ENCODE results near the gene NKX6-2. TPM values are rescaled to one million over a fixed set of nuclear protein-coding genes. Genes with fewer than 3 reads are reported as not detected.

Gene NKX6-2
- total and polyA plus RNA-seq, 2 experiments from 2014 or later = 0.24 to 9.3 TPM

- ATAC-seq = no peak
- Histone ChIP-seq H3F3A (replicated peaks; ENCODE audit: low read depth) (0 out of 2 replicates have a peak, but pooled peaks cover 6% of the 10 kb centered on the region), H3K27ac (ENCODE audit: low read depth) (no peak overlapping the region), H3K9me2 (ENCODE audit: insufficient read depth) (no peaks in the 10 kb centered on the region), H3K4me1 (ENCODE audit: insufficient read depth) (no peaks in the 10 kb centered on the region), H3K27me3 (ENCODE audit: insufficient read depth) (no peaks in the 10 kb centered on the region), H4K20me1 (replicated peaks; ENCODE audit: insufficient read depth) (no peaks in the 10 kb centered on the region), H3K4me2 (no peak overlapping the region), H3K4me3 (no peak overlapping the region), H3K36me3 (ENCODE audit: insufficient read depth) (no peaks in the 10 kb centered on the region), H3K79me2 (replicated peaks; ENCODE audit: insufficient read depth) (no peaks in the 10 kb centered on the region), H2AFZ (no peak overlapping the region)
- no peak for TF ChIP-seq ZNF114 (CRISPR knock-in tag; IDR thresholded peaks at IDR 0.05)
- Mint-ChIP-seq H3K27me3 (ENCODE audit: insufficient read depth, low read depth, poor library complexity) (peaks cover 8% of the 10 kb centered on the region), H3K27ac (peak overlapping the region; percentile 89), H3K36me3 (ENCODE audit: low read depth) (peaks cover 19% of the 10 kb centered on the region), H3K9me3 (peaks cover 17% of the 10 kb centered on the region), H3K4me3 (no peak overlapping the region), H3K4me1 (no peaks in the 10 kb centered on the region; the same call in 2 of the 3 replicates)
- no peak for DNase-seq (ENCODE audit: low spot score)
Observed at GRCh38 chr10:132764108-132764507, 21.8 kb downstream of the NKX6-2 start.

DNA sequence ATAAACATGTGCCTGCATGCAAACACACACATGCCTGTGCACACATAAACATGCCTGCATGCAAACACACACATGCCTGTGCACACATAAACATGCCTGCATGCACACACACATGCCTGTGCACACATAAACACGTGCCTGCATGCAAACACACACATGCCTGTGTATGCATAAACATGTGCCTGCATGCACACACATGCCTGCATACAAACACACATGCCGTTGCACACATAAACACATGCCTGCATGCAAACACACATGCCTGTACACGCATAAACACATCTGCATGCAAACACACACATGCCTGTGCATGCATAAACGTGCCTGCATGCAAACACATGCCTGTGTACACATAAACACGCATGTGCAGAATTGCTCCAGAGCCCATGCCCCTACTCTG, 22.4 kb downstream of the NKX6-2 start:
- H3K36me3 ChIP-seq (ENCODE audit: insufficient read depth) = no peaks in the 10 kb centered on the region
- no peaks in the 10 kb centered on the region for H3K27me3 ChIP-seq (ENCODE audit: insufficient read depth)
- H3K36me3 Mint-ChIP-seq (ENCODE audit: low read depth) = peaks cover 19% of the 10 kb centered on the region
- H3K4me1 ChIP-seq (ENCODE audit: insufficient read depth) = no peaks in the 10 kb centered on the region
- H3K4me1 Mint-ChIP-seq = no peaks in the 10 kb centered on the region; the same call in 2 of the 3 replicates
- no peak for DNase-seq (ENCODE audit: low spot score)
- H3K79me2 ChIP-seq (replicated peaks; ENCODE audit: insufficient read depth) = no peaks in the 10 kb centered on the region
- H3K9me3 Mint-ChIP-seq = peaks cover 17% of the 10 kb centered on the region
- no peaks in the 10 kb centered on the region for H3K9me2 ChIP-seq (ENCODE audit: insufficient read depth)
- H2AFZ ChIP-seq = no peak overlapping the region
- H3K4me3 Mint-ChIP-seq = no peak overlapping the region
- no peak for ATAC-seq
- no peak overlapping the region for H3K27ac ChIP-seq (ENCODE audit: low read depth)
- H4K20me1 ChIP-seq (replicated peaks; ENCODE audit: insufficient read depth) = no peaks in the 10 kb centered on the region
- H3K27ac Mint-ChIP-seq = no peak overlapping the region
- peaks cover 10% of the 10 kb centered on the region for H3K27me3 Mint-ChIP-seq (ENCODE audit: insufficient read depth, low read depth, poor library complexity)
- 0 out of 2 replicates have a peak, but pooled peaks cover 6% of the 10 kb centered on the region for H3F3A ChIP-seq (replicated peaks; ENCODE audit: low read depth)
- H3K4me2 ChIP-seq = no peak overlapping the region
- H3K4me3 ChIP-seq = no peak overlapping the region
- TF ChIP-seq NANOG (IDR thresholded peaks at IDR 0.05; ENCODE audit: borderline replicate concordance) = no peak
- TF ChIP-seq, protein P1, sequence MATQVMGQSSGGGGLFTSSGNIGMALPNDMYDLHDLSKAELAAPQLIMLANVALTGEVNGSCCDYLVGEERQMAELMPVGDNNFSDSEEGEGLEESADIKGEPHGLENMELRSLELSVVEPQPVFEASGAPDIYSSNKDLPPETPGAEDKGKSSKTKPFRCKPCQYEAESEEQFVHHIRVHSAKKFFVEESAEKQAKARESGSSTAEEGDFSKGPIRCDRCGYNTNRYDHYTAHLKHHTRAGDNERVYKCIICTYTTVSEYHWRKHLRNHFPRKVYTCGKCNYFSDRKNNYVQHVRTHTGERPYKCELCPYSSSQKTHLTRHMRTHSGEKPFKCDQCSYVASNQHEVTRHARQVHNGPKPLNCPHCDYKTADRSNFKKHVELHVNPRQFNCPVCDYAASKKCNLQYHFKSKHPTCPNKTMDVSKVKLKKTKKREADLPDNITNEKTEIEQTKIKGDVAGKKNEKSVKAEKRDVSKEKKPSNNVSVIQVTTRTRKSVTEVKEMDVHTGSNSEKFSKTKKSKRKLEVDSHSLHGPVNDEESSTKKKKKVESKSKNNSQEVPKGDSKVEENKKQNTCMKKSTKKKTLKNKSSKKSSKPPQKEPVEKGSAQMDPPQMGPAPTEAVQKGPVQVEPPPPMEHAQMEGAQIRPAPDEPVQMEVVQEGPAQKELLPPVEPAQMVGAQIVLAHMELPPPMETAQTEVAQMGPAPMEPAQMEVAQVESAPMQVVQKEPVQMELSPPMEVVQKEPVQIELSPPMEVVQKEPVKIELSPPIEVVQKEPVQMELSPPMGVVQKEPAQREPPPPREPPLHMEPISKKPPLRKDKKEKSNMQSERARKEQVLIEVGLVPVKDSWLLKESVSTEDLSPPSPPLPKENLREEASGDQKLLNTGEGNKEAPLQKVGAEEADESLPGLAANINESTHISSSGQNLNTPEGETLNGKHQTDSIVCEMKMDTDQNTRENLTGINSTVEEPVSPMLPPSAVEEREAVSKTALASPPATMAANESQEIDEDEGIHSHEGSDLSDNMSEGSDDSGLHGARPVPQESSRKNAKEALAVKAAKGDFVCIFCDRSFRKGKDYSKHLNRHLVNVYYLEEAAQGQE (IDR thresholded peaks at IDR 0.05; ENCODE audit: unreplicated experiment) = no peak
- TF ChIP-seq JUNB (IDR thresholded peaks at IDR 0.05; ENCODE audit: unreplicated experiment) = no peak
- TF ChIP-seq ZNF331 (CRISPR knock-in tag; IDR thresholded peaks at IDR 0.05; ENCODE audit: low read depth) = no peak
- TF ChIP-seq EZH2phosphoT487 (IDR thresholded peaks at IDR 0.05; ENCODE audit: unreplicated experiment) = no peak
- no peak for TF ChIP-seq STAT1 (IDR thresholded peaks at IDR 0.05; ENCODE audit: unreplicated experiment)
- TF ChIP-seq ZNF114 (CRISPR knock-in tag; IDR thresholded peaks at IDR 0.05) = no peak
- TF ChIP-seq, protein P2, sequence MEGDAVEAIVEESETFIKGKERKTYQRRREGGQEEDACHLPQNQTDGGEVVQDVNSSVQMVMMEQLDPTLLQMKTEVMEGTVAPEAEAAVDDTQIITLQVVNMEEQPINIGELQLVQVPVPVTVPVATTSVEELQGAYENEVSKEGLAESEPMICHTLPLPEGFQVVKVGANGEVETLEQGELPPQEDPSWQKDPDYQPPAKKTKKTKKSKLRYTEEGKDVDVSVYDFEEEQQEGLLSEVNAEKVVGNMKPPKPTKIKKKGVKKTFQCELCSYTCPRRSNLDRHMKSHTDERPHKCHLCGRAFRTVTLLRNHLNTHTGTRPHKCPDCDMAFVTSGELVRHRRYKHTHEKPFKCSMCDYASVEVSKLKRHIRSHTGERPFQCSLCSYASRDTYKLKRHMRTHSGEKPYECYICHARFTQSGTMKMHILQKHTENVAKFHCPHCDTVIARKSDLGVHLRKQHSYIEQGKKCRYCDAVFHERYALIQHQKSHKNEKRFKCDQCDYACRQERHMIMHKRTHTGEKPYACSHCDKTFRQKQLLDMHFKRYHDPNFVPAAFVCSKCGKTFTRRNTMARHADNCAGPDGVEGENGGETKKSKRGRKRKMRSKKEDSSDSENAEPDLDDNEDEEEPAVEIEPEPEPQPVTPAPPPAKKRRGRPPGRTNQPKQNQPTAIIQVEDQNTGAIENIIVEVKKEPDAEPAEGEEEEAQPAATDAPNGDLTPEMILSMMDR (conservative IDR thresholded peaks at IDR 0.05; ENCODE audit: low read depth in 2 of 2) = no peak
- TF ChIP-seq EZH2 (IDR thresholded peaks at IDR 0.05; ENCODE audit: low read depth, unreplicated experiment) = no peak
- no peak for TF ChIP-seq ZNF462 (CRISPR knock-in tag; IDR thresholded peaks at IDR 0.05)
- TF ChIP-seq CREB1 (CRISPR knock-in tag; IDR thresholded peaks at IDR 0.05; ENCODE audit: low read depth) = no peak
